GM20000 (cell line): Measurements from ENCODE around the gene TRIM66.

Experiments
- DNase-seq: peaks from one replicate; pipeline ENCODE4 v3.0.0; 2012; ENCODE audit warnings: low spot score
- TF ChIP-seq, protein P1 (sequence below): IDR thresholded peaks from 2 replicates; pipeline ENCODE4 v1.5.1; 2012; ENCODE audit warnings: mild to moderate bottlenecking, control low read depth; ENCODE audit errors: extremely low read depth, missing control alignments

The TRIM66 gene

DNA sequence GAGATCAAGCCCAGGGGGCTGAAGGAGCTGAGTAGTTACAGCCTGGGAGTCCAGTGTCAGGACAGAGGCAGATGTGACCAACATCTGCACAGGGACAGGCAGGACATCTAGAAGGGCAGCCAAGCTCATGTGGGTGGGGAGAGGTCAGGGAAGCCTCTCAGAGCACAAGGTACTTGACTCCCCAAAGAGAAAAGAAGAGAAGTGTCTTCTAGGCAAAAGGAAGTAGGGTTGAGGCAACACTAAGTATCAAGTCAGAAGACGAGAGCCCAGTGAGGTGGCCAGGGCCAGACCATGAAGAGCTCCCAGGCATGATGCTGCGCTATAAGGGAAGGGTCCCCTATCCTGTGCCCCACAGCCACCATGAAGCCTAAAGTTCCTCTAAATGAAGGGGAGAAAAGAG lies 21.7 kb upstream of the TRIM66 start:
- no peak for DNase-seq
- TF ChIP-seq, protein P1, sequence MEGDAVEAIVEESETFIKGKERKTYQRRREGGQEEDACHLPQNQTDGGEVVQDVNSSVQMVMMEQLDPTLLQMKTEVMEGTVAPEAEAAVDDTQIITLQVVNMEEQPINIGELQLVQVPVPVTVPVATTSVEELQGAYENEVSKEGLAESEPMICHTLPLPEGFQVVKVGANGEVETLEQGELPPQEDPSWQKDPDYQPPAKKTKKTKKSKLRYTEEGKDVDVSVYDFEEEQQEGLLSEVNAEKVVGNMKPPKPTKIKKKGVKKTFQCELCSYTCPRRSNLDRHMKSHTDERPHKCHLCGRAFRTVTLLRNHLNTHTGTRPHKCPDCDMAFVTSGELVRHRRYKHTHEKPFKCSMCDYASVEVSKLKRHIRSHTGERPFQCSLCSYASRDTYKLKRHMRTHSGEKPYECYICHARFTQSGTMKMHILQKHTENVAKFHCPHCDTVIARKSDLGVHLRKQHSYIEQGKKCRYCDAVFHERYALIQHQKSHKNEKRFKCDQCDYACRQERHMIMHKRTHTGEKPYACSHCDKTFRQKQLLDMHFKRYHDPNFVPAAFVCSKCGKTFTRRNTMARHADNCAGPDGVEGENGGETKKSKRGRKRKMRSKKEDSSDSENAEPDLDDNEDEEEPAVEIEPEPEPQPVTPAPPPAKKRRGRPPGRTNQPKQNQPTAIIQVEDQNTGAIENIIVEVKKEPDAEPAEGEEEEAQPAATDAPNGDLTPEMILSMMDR = no peak

GRCh38 chr11:8702598-8702915 lies 20.1 kb upstream of the TRIM66 start:
- DNase-seq = no peak
- TF ChIP-seq, protein P1 = no peak

DNA sequence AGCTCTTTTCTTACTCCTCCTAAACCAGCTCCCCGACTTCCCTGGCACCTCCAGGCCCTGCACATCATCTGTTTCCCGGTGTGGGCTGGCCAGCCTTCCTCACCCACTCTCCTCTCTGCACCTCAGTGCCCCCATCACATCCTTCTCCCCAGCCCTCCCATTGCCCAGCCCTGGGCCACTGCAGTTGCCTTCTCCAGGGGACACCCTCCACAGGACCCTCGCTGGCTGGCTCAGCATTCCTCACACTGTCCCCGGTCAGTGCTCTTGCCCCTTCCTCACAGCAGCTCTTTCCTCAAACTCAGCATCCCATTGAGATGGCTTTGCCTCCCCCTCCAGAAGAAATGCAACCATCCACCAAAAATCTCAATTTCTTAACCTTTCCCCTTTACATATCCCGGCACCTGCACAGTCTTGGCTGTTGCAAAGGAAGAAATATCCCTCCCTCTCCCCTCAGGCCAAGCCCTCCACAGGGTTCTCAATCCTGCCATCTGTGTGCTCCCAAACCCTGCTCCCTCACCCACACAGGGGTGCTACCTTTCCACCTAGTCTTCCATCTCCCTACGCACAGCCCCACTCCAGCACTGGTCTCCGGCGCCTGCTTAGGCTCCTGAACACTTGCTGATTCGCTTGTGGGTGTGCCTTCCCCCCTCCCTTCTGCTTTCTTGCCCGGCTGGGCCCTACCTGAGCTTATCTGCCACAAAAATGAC lies 19.6 kb upstream of the TRIM66 start:
- TF ChIP-seq, protein P1 = no peak
- no peak for DNase-seq

DNA sequence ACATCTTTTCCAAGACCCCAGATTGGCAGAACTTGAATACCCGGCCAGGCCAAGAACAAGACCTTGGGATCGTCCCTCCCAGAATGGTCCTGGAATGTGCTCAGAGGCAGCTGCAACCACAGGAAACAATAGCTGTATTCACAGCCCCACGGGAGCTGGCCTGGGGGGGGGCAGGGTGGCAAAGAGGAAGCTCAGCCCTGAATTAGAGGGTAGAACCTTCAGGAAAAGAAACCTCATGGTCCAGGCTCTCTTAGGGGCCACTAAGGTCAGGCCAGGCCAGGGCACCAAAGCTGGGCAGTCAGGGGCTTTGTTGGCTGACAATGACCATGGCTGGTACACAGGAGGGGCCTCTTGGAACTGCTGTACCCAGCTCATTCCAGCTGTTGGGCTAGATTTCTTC lies 17.4 kb upstream of the TRIM66 start:
- TF ChIP-seq, protein P1 = no peak
- DNase-seq = no peak

- DNase-seq = no peak
- TF ChIP-seq, protein P1 = no peak
Measured at GRCh38 chr11:8698917-8699441, 16.5 kb upstream of the TRIM66 start.

DNA sequence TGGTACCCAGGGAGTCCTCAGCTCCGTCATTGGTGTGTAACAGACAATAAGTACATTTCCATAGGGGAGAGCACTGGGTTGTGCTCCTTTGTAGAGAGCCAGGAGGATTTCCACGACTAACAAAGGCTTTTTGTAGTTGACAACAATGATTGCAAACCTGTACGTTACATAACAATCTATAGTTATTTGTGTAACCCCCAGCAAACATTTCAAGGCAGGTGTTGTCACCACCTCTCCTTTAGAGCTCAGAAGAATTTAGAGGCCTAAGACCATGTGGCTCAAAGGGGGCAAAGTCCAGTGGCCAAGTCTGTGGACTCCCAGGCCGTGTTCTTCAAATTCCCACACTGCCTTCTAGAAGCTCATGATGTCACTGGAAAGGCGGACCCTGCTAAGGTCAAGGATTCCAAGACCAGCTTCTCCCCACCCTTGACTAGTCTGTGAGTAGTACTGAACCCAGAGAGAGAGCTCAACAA lies 15.9 kb upstream of the TRIM66 start:
- TF ChIP-seq, protein P1 = no peak

DNA sequence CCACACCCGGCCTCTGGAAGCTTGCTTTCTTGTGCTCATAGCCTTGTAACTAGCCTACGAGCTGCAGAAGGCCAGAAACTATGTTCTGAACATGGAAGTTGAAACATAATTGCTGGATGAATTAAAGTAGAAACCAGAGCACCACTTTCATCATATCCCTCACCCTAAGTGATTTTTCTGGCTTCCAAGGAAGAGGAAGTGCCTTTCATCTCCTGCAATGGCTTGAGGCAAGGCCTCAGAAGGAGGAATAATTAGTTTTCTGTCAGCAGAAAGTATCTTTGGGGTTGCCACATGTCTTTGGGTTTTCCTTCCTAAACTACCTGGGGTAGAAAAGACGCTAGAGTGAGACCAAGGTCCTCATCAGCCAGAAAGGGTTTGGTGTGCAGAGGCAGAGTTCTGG lies 14.6 kb upstream of the TRIM66 start:
- no peak for DNase-seq
- TF ChIP-seq, protein P1 = no peak

More for the DNA sequence above, 15.9 kb upstream of the TRIM66 start:
- no peak for DNase-seq
